Measurements from ENCODE around the gene CDK2.

CDK2 gene

GRCh38 chr12:55938826-55939501 is 27.7 kb upstream of the CDK2 start:
- DNase-seq, result no peak

GRCh38 chr12:55940065-55940732 is 26.4 kb upstream of the CDK2 start:
- DNase-seq, result peak; percentile 92

GRCh38 chr12:55942055-55942454 is 24.6 kb upstream of the CDK2 start:
- DNase-seq, result no peak

- no peak for DNase-seq
These were observed 24.0 kb upstream of the CDK2 start for GRCh38 chr12:55942577-55943136.

- no peak for DNase-seq
These were observed 20.1 kb upstream of the CDK2 start for GRCh38 chr12:55946553-55946952.

- DNase-seq, result no peak
These were observed 11.3 kb upstream of the CDK2 start for GRCh38 chr12:55955344-55955743.

GRCh38 chr12:55955800-55956508 is 10.7 kb upstream of the CDK2 start:
- peak; percentile 73 for DNase-seq

GRCh38 chr12:55957106-55957859 is 9.3 kb upstream of the CDK2 start:
- DNase-seq, result no peak

- DNase-seq, result no peak
These were observed 2.9 kb upstream of the CDK2 start for GRCh38 chr12:55963760-55964159.

- no peak for DNase-seq
These were observed 1.4 kb upstream of the CDK2 start for GRCh38 chr12:55965240-55965639.

GRCh38 chr12:55965941-55966407 is 656 bp upstream of the CDK2 start, which contains the start of gene PMEL:
Gene PMEL (minus strand): TSS chr12:55966042. CDS start chr12:55966011, 31 bp downstream.
- DNase-seq, result peak; percentile 64

- DNase-seq, result no peak
These were observed 2.7 kb downstream of the CDK2 start for GRCh38 chr12:55969356-55969755.

GRCh38 chr12:55970775-55971174 is 4.1 kb downstream of the CDK2 start:
- no peak for DNase-seq

GRCh38 chr12:55972042-55972441 is 5.4 kb downstream of the CDK2 start:
- no peak for DNase-seq

- DNase-seq, result no peak
These were observed 5.8 kb downstream of the CDK2 start for GRCh38 chr12:55972456-55972855.

- peak; percentile 72 for DNase-seq
These were observed 6.4 kb downstream of the CDK2 start for GRCh38 chr12:55972911-55973598.

- DNase-seq, result peak; percentile 100
These were observed 7.1 kb downstream of the CDK2 start, which contains the start of gene RAB5B for GRCh38 chr12:55973599-55974307. Gene RAB5B (plus strand): TSS chr12:55974078. CDS start chr12:55986961, 12,883 bp downstream.

- peak; percentile 81 for DNase-seq
These were observed 7.7 kb downstream of the CDK2 start for GRCh38 chr12:55974308-55974730.

GRCh38 chr12:55978393-55978792 is 11.8 kb downstream of the CDK2 start:
- DNase-seq, result no peak

GRCh38 chr12:55979069-55979468 is 12.4 kb downstream of the CDK2 start:
- no peak for DNase-seq

- peak; percentile 38 for DNase-seq
These were observed 15.3 kb downstream of the CDK2 start for GRCh38 chr12:55981882-55982281.
